Measurements from ENCODE around the gene SLC4A4.

GRCh38 chr4:71614621-71615020, 275.8 kb downstream of the SLC4A4 start:
- TF ChIP-seq, protein P1, sequence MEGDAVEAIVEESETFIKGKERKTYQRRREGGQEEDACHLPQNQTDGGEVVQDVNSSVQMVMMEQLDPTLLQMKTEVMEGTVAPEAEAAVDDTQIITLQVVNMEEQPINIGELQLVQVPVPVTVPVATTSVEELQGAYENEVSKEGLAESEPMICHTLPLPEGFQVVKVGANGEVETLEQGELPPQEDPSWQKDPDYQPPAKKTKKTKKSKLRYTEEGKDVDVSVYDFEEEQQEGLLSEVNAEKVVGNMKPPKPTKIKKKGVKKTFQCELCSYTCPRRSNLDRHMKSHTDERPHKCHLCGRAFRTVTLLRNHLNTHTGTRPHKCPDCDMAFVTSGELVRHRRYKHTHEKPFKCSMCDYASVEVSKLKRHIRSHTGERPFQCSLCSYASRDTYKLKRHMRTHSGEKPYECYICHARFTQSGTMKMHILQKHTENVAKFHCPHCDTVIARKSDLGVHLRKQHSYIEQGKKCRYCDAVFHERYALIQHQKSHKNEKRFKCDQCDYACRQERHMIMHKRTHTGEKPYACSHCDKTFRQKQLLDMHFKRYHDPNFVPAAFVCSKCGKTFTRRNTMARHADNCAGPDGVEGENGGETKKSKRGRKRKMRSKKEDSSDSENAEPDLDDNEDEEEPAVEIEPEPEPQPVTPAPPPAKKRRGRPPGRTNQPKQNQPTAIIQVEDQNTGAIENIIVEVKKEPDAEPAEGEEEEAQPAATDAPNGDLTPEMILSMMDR (IDR thresholded peaks at IDR 0.05), result no peak
- TF ChIP-seq POLR2A (IDR thresholded peaks at IDR 0.05), result no peak

All from Peyer's patch (tissue), 4 donors.